Activated T-helper 2 cell treated with anti-CD3 and anti-CD28 coated beads, Interferon-gamma antibody, Interleukin-2, Interleukin-4, amounts not matched to agents 10 μg/mL and 5 μg/mL and 100 μg/mL, durations not matched to agents 14 hours and 24 hours and 36 hours (primary cell): ENCODE results near the gene MAEA. TPM values are rescaled to one million over a fixed set of nuclear protein-coding genes. Genes with fewer than 3 reads are reported as not detected.

Experiments used
- DNase-seq: peaks from one replicate; pipeline ENCODE4 v3.0.0; 2021; ENCODE audit warnings: low spot score
- H3K27ac Mint-ChIP-seq: one replicate; pipeline ENCODE4 v1.8.0; 2021; ENCODE audit warnings: mixed read lengths
- H3K27me3 Mint-ChIP-seq: one replicate; pipeline ENCODE4 v1.8.0; 2021; ENCODE audit warnings: low read depth, mixed read lengths
- H3K36me3 Mint-ChIP-seq: one replicate; pipeline ENCODE4 v1.8.0; 2021; ENCODE audit warnings: low read depth, mixed read lengths
- H3K4me1 Mint-ChIP-seq: one replicate; pipeline ENCODE4 v1.8.0; 2021; ENCODE audit warnings: low read depth, mixed read lengths
- H3K4me3 Mint-ChIP-seq: one replicate; pipeline ENCODE4 v1.8.0; 2021; ENCODE audit warnings: low read depth, mild to moderate bottlenecking, moderate library complexity, mixed read lengths
- H3K9me3 Mint-ChIP-seq: one replicate; pipeline ENCODE4 v1.8.0; 2021; ENCODE audit warnings: mixed read lengths
- intact Hi-C: fragments of 100-400 bp; cut with micrococcal nuclease; formaldehyde crosslinking; loops from one replicate; pipeline ENCODE4 v1.15.1; 2023
- total RNA-seq: library from RNA; stranded (reverse); gene quantifications from 2 replicates; pipeline ENCODE4 v1.2.3, GENCODE V29; 2022

Gene MAEA
- total RNA-seq, 1 donor from 2014 or later, result 59.2 TPM

DNA sequence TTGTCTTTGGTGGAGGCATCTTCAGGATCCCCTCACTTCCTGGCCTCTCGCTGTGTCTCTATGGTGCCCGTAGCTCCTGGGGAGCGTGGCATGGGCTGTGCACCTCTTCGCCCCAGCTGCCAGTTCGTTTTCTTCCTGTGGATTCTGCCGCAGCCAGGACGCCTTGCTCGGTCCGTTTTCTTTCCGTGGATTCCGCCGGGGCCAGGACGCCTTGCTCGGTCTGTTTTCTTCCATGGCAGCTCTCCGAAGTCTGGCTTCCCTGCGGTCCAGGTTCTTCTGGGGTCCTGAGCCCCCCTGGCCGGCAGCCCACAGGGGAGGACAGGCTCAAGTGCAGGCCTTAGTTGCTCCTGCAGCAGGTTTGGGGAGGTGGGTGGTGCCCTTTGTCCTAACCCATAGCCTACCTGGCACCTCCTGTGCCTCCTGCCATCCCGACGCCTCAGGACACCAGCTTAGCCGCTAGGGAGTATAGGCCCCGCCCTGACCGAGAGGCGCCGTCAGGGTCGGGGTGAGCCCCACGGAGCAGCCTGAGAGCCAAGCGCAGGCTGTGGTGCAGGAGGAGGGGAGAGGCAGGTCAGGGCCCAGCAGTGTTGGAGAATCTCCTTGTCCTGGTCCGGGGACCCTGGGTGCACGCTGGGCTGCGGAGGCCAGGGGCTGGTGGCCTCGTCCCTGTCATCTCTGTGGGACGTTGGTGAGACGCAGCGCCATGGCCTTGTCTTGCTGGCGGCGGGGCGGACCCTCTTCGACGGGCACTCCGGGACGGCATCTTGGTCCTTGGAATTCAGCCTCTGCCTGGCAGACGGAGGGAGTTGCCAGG is 84.4 kb downstream of the MAEA start:
- no peaks in the 10 kb centered on the region for H3K27me3 Mint-ChIP-seq
- H3K27ac Mint-ChIP-seq, result no peak overlapping the region
- H3K4me1 Mint-ChIP-seq, result no peaks in the 10 kb centered on the region
- no peak for DNase-seq
- no peak overlapping the region for H3K4me3 Mint-ChIP-seq
- no peaks in the 10 kb centered on the region for H3K9me3 Mint-ChIP-seq
- intact Hi-C loops, result no loop called here
- H3K36me3 Mint-ChIP-seq, result peaks cover 5% of the 10 kb centered on the region

GRCh38 chr4:1374706-1375045 is 85.0 kb downstream of the MAEA start:
- no peak overlapping the region for H3K27ac Mint-ChIP-seq
- no peaks in the 10 kb centered on the region for H3K9me3 Mint-ChIP-seq
- DNase-seq, result no peak
- intact Hi-C loops, result no loop called here
- H3K27me3 Mint-ChIP-seq, result no peaks in the 10 kb centered on the region
- H3K4me1 Mint-ChIP-seq, result no peaks in the 10 kb centered on the region
- H3K4me3 Mint-ChIP-seq, result no peak overlapping the region
- peaks cover 5% of the 10 kb centered on the region for H3K36me3 Mint-ChIP-seq

DNA sequence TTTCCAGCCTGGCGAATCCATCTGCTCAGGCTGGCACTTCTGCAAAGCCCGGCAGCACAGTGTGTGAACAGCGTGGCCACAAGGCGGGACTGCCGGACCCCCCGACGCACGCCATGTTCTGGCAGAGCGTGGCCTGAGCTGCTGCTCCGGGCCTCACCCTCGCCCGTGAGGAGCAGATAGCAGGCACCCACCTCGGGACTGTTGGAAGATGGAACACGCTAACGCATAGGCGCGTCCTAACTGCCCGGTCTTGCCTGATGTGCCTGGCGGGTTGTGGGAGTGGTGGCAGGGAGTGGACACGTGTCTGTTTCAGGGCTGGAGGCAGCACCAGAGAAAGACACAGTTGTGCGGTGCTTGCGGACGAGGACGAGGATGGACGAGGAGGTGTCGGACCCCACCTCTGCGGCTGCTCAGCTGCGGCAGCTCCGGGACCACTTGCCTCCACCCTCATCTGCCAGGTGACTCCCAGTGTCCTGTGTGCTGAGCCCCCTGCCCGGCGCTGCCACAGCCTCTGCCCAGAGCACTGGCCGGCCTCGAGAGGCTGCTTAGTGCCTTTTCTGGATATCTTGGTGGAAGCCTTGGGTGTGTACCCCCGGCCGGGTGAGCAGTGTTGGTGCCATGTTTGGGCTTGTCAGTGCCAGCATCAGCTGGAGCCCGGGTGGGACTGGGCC is 85.5 kb downstream of the MAEA start:
- Mint-ChIP-seq H3K9me3 (no peaks in the 10 kb centered on the region), H3K4me3 (no peak overlapping the region), H3K27me3 (no peaks in the 10 kb centered on the region), H3K36me3 (peaks cover 5% of the 10 kb centered on the region), H3K4me1 (no peaks in the 10 kb centered on the region), H3K27ac (no peak overlapping the region)
- DNase-seq, result no peak
- intact Hi-C loops, result no loop called here

DNA sequence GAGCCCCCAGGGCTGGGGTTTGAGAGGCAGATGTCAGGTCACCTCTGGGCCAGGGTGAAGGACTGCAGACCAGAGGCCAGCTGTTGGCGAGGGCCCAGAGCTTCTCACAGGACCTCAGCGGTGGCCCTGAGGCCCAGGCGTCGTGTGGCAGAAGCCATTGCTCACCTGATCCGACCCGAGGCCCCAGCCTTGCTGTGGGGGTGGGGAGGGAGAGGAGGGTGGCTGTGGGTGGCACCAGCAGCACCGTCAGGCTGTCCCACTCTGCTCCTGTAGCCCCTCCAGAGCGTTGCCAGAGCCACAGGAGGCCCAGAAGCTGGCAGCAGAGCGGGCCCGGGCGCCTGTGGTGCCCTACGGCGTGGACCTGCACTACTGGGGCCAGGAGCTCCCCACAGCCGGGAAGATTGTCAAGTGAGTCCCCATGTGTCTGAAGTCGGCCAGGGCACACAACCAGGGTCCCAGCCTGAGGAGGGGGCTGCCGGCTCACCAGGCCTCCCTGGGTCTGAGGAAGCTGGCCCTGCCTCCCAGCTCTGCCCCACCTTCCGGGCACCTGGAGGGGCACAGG is 86.2 kb downstream of the MAEA start:
- Mint-ChIP-seq H3K4me1 (no peaks in the 10 kb centered on the region), H3K36me3 (peaks cover 5% of the 10 kb centered on the region), H3K9me3 (no peaks in the 10 kb centered on the region), H3K27ac (no peak overlapping the region), H3K27me3 (no peaks in the 10 kb centered on the region), H3K4me3 (no peak overlapping the region)
- no peak for DNase-seq
- intact Hi-C loops, result no loop called here

GRCh38 chr4:1376391-1376840 is 86.7 kb downstream of the MAEA start:
- Mint-ChIP-seq H3K36me3 (peaks cover 5% of the 10 kb centered on the region), H3K4me1 (no peaks in the 10 kb centered on the region), H3K4me3 (no peak overlapping the region), H3K27ac (no peak overlapping the region), H3K27me3 (no peaks in the 10 kb centered on the region), H3K9me3 (no peaks in the 10 kb centered on the region)
- intact Hi-C loops, result no loop called here
- no peak for DNase-seq

GRCh38 chr4:1376841-1377605 is 87.3 kb downstream of the MAEA start:
- no peak for DNase-seq
- Mint-ChIP-seq H3K4me1 (no peaks in the 10 kb centered on the region), H3K4me3 (no peak overlapping the region), H3K27me3 (no peaks in the 10 kb centered on the region), H3K27ac (no peak overlapping the region), H3K36me3 (peaks cover 5% of the 10 kb centered on the region), H3K9me3 (no peaks in the 10 kb centered on the region)
- intact Hi-C loops, result no loop called here

GRCh38 chr4:1377606-1378261 is 88.0 kb downstream of the MAEA start:
- no peak for DNase-seq

GRCh38 chr4:1378559-1379231 is 89.0 kb downstream of the MAEA start:
- Mint-ChIP-seq H3K9me3 (no peaks in the 10 kb centered on the region), H3K4me1 (no peaks in the 10 kb centered on the region), H3K27ac (no peak overlapping the region), H3K4me3 (no peak overlapping the region), H3K27me3 (no peaks in the 10 kb centered on the region), H3K36me3 (peaks cover 1% of the 10 kb centered on the region)
- intact Hi-C loops, result no loop called here
- DNase-seq, result no peak

More at GRCh38 chr4:1377606-1378261, 88.0 kb downstream of the MAEA start:
- Mint-ChIP-seq H3K27ac (no peak overlapping the region), H3K36me3 (peaks cover 5% of the 10 kb centered on the region), H3K27me3 (no peaks in the 10 kb centered on the region), H3K4me1 (no peaks in the 10 kb centered on the region), H3K9me3 (no peaks in the 10 kb centered on the region), H3K4me3 (no peak overlapping the region)
- intact Hi-C loops, result no loop called here

DNA sequence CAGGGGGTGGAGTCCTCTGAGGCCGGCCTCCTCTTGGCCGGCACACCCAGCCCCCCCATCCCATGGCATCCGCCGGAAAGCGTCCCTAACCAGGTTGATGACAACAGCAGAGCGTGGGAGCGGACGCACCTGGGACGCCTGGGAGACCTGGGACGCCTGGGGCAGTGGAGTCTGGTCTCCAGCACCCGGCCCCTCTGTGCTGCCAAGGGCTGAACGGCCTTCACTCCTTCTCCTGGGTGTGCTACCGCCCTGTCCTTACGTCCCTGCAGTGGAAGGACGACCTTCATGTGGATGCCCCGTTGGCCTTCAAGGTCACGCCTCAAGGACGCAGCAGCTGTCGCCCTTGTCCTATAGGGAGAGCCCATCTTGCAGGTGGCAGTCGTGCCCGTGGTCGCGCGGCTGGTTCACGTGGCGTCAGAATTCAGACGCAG is 89.7 kb downstream of the MAEA start:
- Mint-ChIP-seq H3K36me3 (no peaks in the 10 kb centered on the region), H3K27ac (no peak overlapping the region), H3K4me3 (no peak overlapping the region), H3K27me3 (no peaks in the 10 kb centered on the region), H3K9me3 (no peaks in the 10 kb centered on the region), H3K4me1 (no peaks in the 10 kb centered on the region)
- intact Hi-C loops, result no loop called here
- no peak for DNase-seq

DNA sequence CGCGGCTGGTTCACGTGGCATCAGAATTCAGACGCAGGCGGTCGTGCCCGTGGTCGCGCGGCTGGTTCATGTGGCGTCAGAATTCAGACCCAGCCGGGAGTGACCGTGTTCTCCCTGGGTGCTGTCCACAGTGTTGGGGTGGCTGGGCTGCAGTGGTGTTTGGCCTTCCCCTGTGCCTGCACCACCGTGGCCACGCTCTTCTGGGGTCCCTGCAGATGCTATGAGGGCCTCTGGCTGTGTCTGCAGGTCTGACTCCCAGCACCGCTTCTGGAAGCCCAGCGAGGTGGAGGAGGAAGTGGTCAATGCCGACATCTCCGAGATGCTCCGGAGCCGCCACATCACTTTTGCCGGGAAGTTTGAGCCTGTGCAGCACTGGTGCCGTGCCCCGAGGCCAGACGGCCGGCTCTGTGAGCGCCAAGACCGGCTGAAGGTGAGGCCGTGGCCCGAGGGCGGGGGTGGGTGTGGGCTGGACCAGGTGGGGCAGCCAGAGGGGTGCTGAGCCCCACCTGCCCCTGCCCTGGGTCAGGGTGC is 90.2 kb downstream of the MAEA start:
- Mint-ChIP-seq H3K4me1 (no peaks in the 10 kb centered on the region), H3K9me3 (no peaks in the 10 kb centered on the region), H3K4me3 (no peak overlapping the region), H3K27me3 (no peaks in the 10 kb centered on the region), H3K27ac (no peak overlapping the region), H3K36me3 (no peaks in the 10 kb centered on the region)
- intact Hi-C loops, result no loop called here
- DNase-seq, result no peak

DNA sequence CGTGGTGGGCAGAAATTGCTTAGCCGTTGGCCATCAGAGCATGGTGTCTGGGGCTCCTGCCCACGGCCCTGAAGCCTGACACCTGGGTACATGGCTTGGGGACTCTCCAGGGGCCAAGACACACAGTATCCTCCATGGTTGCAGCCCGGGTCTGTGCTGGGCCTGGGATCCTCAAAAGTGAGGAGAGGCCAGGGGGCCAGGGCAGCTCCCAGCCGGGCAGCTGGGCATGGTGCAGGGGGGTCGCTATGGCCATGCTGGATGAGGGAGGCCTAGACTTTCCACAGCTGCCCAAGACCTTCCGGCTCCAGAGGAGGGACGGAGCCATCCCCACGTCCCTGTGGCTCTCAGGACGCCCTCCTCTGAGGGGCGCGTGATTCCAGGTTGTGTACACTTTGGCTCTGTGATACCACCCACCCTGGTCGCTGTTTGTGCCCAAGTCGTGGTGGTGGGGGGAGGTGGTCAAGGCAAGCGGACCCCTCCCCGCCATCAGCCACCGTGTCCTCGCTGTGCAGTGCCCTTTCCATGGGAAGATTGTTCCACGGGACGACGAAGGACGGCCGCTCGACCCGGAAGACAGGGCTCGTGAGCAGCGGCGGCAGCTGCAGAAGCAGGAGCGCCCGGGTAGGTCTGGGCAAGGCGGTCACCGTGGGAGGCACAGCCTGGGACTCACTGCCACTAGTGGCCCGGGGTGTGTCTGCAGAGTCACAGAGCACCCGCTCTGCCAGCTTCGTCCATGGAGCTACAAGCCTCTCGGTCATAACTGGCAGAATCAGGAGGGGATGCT is 90.9 kb downstream of the MAEA start:
- H3K27me3 Mint-ChIP-seq, result no peaks in the 10 kb centered on the region
- H3K9me3 Mint-ChIP-seq, result no peaks in the 10 kb centered on the region
- DNase-seq, result no peak
- no peaks in the 10 kb centered on the region for H3K36me3 Mint-ChIP-seq
- intact Hi-C loops, result no loop called here
- no peak overlapping the region for H3K4me3 Mint-ChIP-seq
- H3K4me1 Mint-ChIP-seq, result no peaks in the 10 kb centered on the region
- no peak overlapping the region for H3K27ac Mint-ChIP-seq
